ENCODE measurements around the gene RBM23.
A peak's percentile ranks its signal among the peaks of the same experiment; 100 is the strongest.

RBM23 gene

GRCh38 chr14:22887260-22887989 lies 31.5 kb downstream of the RBM23 start:
- TF ChIP-seq, protein P1, sequence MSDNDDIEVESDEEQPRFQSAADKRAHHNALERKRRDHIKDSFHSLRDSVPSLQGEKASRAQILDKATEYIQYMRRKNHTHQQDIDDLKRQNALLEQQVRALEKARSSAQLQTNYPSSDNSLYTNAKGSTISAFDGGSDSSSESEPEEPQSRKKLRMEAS (IDR thresholded peaks at IDR 0.05): peak; percentile 95
- TF ChIP-seq YY1 (IDR thresholded peaks at IDR 0.05; ENCODE audit: low read depth): no peak

DNA sequence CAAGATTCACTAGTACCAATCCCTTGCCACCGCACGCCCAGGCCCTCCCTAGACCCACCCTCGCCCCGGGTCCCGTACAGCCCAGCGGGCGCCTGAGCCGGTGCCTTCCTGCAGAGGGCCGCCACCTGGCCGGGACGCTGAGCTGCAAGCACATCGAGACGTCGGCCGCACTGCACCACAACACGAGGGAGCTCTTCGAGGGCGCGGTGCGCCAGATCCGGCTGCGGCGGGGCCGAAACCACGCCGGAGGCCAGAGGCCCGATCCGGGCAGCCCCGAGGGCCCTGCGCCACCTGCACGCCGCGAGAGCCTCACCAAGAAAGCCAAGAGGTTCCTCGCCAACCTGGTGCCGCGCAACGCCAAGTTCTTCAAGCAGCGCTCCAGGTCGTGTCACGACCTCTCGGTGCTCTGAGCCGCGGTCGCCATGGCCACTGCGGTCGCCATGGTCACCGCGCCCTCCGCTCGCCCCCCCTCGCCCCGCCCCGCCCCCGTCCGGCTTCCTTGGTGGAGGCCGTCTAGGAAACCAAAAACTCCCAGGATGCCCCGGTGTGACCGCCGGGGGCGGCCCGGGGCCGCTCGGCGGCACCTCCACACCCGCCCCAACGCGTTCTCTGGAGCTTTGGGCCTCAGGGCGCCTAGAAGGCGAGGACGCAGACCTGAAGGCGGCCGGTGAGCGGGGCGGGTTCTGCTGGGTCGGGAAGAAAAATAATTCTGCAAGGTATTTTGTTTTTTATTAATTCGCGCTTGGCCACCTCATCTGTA lies 32.3 kb downstream of the RBM23 start:
- TF ChIP-seq TAF1 (IDR thresholded peaks at IDR 0.05; ENCODE audit: low read depth): peak; percentile 75
- TF ChIP-seq NFIC (IDR thresholded peaks at IDR 0.05): no peak
- TF ChIP-seq, protein P1 (IDR thresholded peaks at IDR 0.05): peak; percentile 98
- TF ChIP-seq TCF12 (IDR thresholded peaks at IDR 0.05; ENCODE audit: low read depth): peak; percentile 44
- 0 out of 2 replicates have a peak, but pooled peaks have one; percentile 33 for TF ChIP-seq FOXM1 (IDR thresholded peaks at IDR 0.05; ENCODE audit: borderline replicate concordance, low read depth)
- no peak for TF ChIP-seq YY1 (IDR thresholded peaks at IDR 0.05; ENCODE audit: low read depth)
- no peak for TF ChIP-seq RAD21 (IDR thresholded peaks at IDR 0.05; ENCODE audit: low read depth)
- TF ChIP-seq, protein P2, sequence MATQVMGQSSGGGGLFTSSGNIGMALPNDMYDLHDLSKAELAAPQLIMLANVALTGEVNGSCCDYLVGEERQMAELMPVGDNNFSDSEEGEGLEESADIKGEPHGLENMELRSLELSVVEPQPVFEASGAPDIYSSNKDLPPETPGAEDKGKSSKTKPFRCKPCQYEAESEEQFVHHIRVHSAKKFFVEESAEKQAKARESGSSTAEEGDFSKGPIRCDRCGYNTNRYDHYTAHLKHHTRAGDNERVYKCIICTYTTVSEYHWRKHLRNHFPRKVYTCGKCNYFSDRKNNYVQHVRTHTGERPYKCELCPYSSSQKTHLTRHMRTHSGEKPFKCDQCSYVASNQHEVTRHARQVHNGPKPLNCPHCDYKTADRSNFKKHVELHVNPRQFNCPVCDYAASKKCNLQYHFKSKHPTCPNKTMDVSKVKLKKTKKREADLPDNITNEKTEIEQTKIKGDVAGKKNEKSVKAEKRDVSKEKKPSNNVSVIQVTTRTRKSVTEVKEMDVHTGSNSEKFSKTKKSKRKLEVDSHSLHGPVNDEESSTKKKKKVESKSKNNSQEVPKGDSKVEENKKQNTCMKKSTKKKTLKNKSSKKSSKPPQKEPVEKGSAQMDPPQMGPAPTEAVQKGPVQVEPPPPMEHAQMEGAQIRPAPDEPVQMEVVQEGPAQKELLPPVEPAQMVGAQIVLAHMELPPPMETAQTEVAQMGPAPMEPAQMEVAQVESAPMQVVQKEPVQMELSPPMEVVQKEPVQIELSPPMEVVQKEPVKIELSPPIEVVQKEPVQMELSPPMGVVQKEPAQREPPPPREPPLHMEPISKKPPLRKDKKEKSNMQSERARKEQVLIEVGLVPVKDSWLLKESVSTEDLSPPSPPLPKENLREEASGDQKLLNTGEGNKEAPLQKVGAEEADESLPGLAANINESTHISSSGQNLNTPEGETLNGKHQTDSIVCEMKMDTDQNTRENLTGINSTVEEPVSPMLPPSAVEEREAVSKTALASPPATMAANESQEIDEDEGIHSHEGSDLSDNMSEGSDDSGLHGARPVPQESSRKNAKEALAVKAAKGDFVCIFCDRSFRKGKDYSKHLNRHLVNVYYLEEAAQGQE (IDR thresholded peaks at IDR 0.05; ENCODE audit: low read depth): no peak
- TF ChIP-seq USF1 (IDR thresholded peaks at IDR 0.05): 0 out of 2 replicates have a peak, but pooled peaks have one; percentile 10
- no peak; the same call in 1 of the 2 replicates for TF ChIP-seq TEAD4 (IDR thresholded peaks at IDR 0.05)
- peak; percentile 54; the same call in 1 of the 2 replicates for TF ChIP-seq ZBTB7A (IDR thresholded peaks at IDR 0.05; ENCODE audit: low read depth)
- no peak; the same call in 1 of the 2 replicates for TF ChIP-seq EP300 (IDR thresholded peaks at IDR 0.05; ENCODE audit: borderline replicate concordance)
- TF ChIP-seq EGR1 (IDR thresholded peaks at IDR 0.05): peak; percentile 16; the same call in 1 of the 2 replicates
- TF ChIP-seq CREB1 (IDR thresholded peaks at IDR 0.05; ENCODE audit: low read depth): no peak
- TF ChIP-seq CEBPB (IDR thresholded peaks at IDR 0.05): no peak

DNA sequence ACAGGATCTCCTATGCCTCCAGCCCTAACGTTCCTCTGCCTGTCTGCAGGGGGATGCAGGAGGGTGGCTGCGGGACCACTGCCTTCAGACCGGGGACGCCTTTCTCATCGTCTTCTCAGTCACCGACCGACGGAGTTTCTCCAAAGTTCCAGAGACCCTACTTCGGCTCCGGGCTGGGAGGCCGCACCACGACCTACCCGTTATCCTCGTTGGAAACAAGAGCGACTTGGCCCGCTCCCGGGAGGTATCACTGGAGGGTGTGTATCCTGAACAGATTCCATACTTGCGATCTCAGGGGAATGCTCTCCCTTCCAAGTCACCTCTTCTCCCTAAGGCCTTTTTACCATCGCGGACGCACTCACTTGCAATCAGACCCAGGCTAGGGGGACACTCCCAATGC lies 33.0 kb downstream of the RBM23 start:
- TF ChIP-seq YY1 (IDR thresholded peaks at IDR 0.05; ENCODE audit: low read depth) (no peak), NFIC (IDR thresholded peaks at IDR 0.05) (no peak), RAD21 (IDR thresholded peaks at IDR 0.05; ENCODE audit: low read depth) (no peak)

DNA sequence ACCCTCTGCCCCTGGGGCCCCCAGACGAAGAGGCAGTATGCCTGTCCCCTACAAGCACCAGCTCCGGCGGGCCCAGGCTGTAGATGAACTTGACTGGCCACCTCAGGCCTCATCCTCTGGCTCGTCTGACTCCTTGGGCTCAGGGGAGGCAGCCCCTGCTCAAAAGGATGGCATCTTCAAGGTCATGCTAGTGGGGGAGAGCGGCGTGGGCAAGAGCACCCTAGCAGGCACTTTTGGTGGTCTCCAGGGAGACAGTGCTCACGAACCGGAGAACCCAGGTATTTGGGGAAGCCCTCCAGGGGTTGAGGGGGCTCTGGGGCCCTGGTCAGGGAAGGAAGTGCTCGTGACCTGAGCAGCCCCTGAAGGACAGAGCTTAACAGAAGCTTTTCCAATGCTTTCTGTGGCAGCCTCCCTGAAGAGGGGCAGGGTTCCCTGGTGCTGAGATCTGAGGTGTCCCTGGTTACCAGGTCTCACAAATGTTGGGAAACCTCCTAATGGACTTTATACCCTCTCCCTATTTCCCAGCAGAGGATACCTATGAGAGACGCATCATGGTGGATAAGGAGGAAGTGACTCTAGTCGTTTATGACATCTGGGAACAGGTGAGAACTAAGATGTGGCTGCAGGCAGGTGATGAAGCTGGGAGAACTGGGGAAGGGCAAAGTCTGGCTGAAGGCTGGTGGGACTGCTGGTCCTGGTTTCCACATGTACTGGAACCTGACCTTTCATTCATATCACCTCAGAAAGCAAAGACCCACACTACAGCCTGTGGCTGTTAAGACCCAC lies 34.0 kb downstream of the RBM23 start:
- TF ChIP-seq ZBTB7A (IDR thresholded peaks at IDR 0.05; ENCODE audit: low read depth): no peak
- TF ChIP-seq RAD21 (IDR thresholded peaks at IDR 0.05; ENCODE audit: low read depth): no peak
- no peak for TF ChIP-seq TAF1 (IDR thresholded peaks at IDR 0.05; ENCODE audit: low read depth)
- TF ChIP-seq, protein P1 (IDR thresholded peaks at IDR 0.05): no peak
- no peak for TF ChIP-seq NFIC (IDR thresholded peaks at IDR 0.05)
- no peak for TF ChIP-seq EGR1 (IDR thresholded peaks at IDR 0.05)
- TF ChIP-seq FOXM1 (IDR thresholded peaks at IDR 0.05; ENCODE audit: borderline replicate concordance, low read depth): no peak
- no peak for TF ChIP-seq CREB1 (IDR thresholded peaks at IDR 0.05; ENCODE audit: low read depth)
- TF ChIP-seq, protein P2 (IDR thresholded peaks at IDR 0.05; ENCODE audit: low read depth): no peak

DNA sequence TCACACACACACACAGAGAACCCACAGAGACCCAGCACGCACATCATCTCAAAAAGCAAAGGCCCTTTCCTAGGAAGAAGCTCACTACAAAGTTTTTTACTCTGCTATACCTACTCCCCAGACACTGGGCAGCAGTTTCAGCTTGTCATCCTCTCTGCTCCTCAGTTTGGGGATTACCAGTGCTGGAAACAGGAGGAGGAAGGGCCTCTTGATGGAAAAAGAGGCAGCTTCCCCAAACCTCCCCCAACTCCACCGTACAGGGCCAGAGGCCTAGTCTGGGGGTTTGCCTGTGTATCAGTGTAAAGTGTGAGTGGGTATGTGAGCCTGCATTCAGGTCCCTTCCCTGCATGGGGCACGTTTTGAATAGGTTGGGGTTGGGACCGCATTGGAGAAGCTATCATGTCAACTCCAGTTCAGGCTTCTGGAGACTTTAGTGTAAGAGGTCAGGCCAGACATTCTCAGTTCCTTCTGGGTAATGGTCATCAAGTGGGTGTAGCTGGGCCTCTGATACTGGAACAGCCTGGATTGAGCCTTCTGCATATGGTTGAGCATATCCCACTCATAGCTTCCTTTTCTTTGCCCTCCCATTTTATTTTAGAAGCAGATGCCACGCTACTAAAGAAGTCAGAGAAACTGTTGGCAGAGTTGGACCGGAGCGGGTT lies 34.7 kb downstream of the RBM23 start:
- TF ChIP-seq CREB1 (IDR thresholded peaks at IDR 0.05; ENCODE audit: low read depth): no peak
- no peak for TF ChIP-seq EP300 (IDR thresholded peaks at IDR 0.05; ENCODE audit: borderline replicate concordance)
- TF ChIP-seq, protein P1 (IDR thresholded peaks at IDR 0.05): no peak
- no peak for TF ChIP-seq EGR1 (IDR thresholded peaks at IDR 0.05)
- TF ChIP-seq NFIC (IDR thresholded peaks at IDR 0.05): no peak
- no peak for TF ChIP-seq USF1 (IDR thresholded peaks at IDR 0.05)
- TF ChIP-seq FOXM1 (IDR thresholded peaks at IDR 0.05; ENCODE audit: borderline replicate concordance, low read depth): no peak
- no peak for TF ChIP-seq CEBPB (IDR thresholded peaks at IDR 0.05)
- TF ChIP-seq YY1 (IDR thresholded peaks at IDR 0.05; ENCODE audit: low read depth): no peak
- no peak for TF ChIP-seq TCF12 (IDR thresholded peaks at IDR 0.05; ENCODE audit: low read depth)
- TF ChIP-seq, protein P2 (IDR thresholded peaks at IDR 0.05; ENCODE audit: low read depth): no peak
- no peak for TF ChIP-seq RAD21 (IDR thresholded peaks at IDR 0.05; ENCODE audit: low read depth)
- TF ChIP-seq ZBTB7A (IDR thresholded peaks at IDR 0.05; ENCODE audit: low read depth): no peak
- no peak for TF ChIP-seq TAF1 (IDR thresholded peaks at IDR 0.05; ENCODE audit: low read depth)
- no peak for TF ChIP-seq TEAD4 (IDR thresholded peaks at IDR 0.05)

Measured in Ishikawa (cell line).